Loucy (cell line): Measurements from ENCODE around the gene ARHGEF26.

Experiments
- H2AFZ ChIP-seq: fragments of 200-600 bp; sonication (generic); 2 replicates; pipeline ENCODE4 v1.6.0; 2016; ENCODE audit warnings: antibody characterized with exemption, mild to moderate bottlenecking, low read length, moderate library complexity
- H3F3A ChIP-seq: fragments of 200-600 bp; 2 replicates; pipeline ENCODE4 v1.6.0; 2016; ENCODE audit warnings: antibody characterized with exemption, low read depth, mild to moderate bottlenecking
- H3K27me3 ChIP-seq: fragments of 200-600 bp; sonication (generic); 2 replicates; pipeline ENCODE4 v1.6.1; 2014; ENCODE audit warnings: low read length, mild to moderate bottlenecking; ENCODE audit not compliant: insufficient read depth, poor library complexity, severe bottlenecking
- H3K36me3 ChIP-seq: fragments of 200-600 bp; sonication (generic); 2 replicates; pipeline ENCODE4 v1.6.1; 2016; ENCODE audit warnings: low read length; ENCODE audit not compliant: insufficient read depth
- H3K4me1 ChIP-seq: fragments of 200-600 bp; sonication (generic); 2 replicates; pipeline ENCODE4 v1.5.1; 2014; ENCODE audit warnings: low read length, mild to moderate bottlenecking; ENCODE audit not compliant: insufficient read depth, poor library complexity, severe bottlenecking
- H3K4me2 ChIP-seq: fragments of 200-600 bp; sonication (generic); 2 replicates; pipeline ENCODE4 v1.6.0; 2014; ENCODE audit warnings: antibody characterized with exemption, low read length, low read depth, mild to moderate bottlenecking; ENCODE audit not compliant: poor library complexity, severe bottlenecking
- H3K4me3 ChIP-seq: fragments of 200-600 bp; sonication (generic); 2 replicates; pipeline ENCODE4 v1.5.1; 2014; ENCODE audit warnings: low read length, mild to moderate bottlenecking, mixed read lengths; ENCODE audit not compliant: poor library complexity, severe bottlenecking
- H3K79me2 ChIP-seq: fragments of 200-600 bp; sonication (generic); 2 replicates; pipeline ENCODE4 v1.6.1; 2014; ENCODE audit warnings: low read length; ENCODE audit not compliant: insufficient read depth
- H3K9ac ChIP-seq: fragments of 200-600 bp; sonication (generic); 2 replicates; pipeline ENCODE4 v1.6.0; 2014; ENCODE audit warnings: mild to moderate bottlenecking, low read depth, low read length, moderate library complexity; ENCODE audit not compliant: poor library complexity, severe bottlenecking
- H3K9me2 ChIP-seq: fragments of 200-600 bp; sonication (generic); replicated peaks from 2 replicates; pipeline ENCODE4 v1.6.1; 2016; ENCODE audit warnings: low read depth, low read length, mixed read lengths
- H3K9me3 ChIP-seq: fragments of 200-600 bp; sonication (generic); 2 replicates; pipeline ENCODE4 v1.6.1; 2014; ENCODE audit warnings: mild to moderate bottlenecking, antibody characterized with exemption, low read length, low read depth; ENCODE audit not compliant: insufficient read depth
- H4K20me1 ChIP-seq: fragments of 200-600 bp; sonication (generic); 2 replicates; pipeline ENCODE4 v1.6.0; 2014; ENCODE audit warnings: antibody characterized with exemption, low read length, mild to moderate bottlenecking; ENCODE audit not compliant: insufficient read depth, poor library complexity, severe bottlenecking
- EZH2phosphoT487 ChIP-seq: fragments of 200-600 bp; IDR thresholded peaks from 2 replicates; pipeline ENCODE4 v1.6.1; 2018; ENCODE audit warnings: antibody characterized with exemption, mild to moderate bottlenecking, moderate library complexity, borderline replicate concordance
- TF ChIP-seq, protein P1 (sequence below): fragments of 200-600 bp; sonication (generic); conservative IDR thresholded peaks from 2 replicates; pipeline ENCODE4 v1.5.1; 2014; ENCODE audit warnings: mild to moderate bottlenecking, antibody characterized with exemption, low read length

ARHGEF26 gene

DNA sequence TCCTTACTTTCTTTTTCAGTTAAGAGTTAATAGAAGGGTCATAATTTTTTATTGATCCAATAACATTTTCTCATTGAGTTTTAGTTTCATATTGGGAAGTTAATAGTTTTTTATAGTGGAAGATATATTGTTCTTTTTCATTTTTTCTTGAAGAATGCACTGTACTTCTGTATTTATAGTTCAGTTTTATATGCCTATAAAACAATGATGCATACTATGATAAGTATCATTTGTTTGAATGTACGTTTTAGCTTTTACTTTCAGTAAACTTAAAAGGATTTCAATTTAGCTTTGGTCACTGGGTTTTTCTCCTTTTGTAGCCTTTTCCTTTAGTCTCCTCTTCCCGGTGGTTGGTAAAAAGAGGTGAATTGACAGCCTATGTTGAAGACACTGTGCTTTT lies 104.3 kb downstream of the ARHGEF26 start:
- Histone ChIP-seq H2AFZ (no peak overlapping the region), H3K79me2 (no peaks in the 10 kb centered on the region), H3K9me2 (no peaks in the 10 kb centered on the region), H3K36me3 (no peaks in the 10 kb centered on the region), H3F3A (no peaks in the 10 kb centered on the region), H3K4me2 (no peak overlapping the region), H3K9ac (no peak overlapping the region), H3K4me1 (peaks cover 18% of the 10 kb centered on the region), H4K20me1 (no peaks in the 10 kb centered on the region), H3K4me3 (no peak overlapping the region), H3K27me3 (no peaks in the 10 kb centered on the region), H3K9me3 (no peaks in the 10 kb centered on the region)
- TF ChIP-seq EZH2phosphoT487 = no peak
- TF ChIP-seq, protein P1, sequence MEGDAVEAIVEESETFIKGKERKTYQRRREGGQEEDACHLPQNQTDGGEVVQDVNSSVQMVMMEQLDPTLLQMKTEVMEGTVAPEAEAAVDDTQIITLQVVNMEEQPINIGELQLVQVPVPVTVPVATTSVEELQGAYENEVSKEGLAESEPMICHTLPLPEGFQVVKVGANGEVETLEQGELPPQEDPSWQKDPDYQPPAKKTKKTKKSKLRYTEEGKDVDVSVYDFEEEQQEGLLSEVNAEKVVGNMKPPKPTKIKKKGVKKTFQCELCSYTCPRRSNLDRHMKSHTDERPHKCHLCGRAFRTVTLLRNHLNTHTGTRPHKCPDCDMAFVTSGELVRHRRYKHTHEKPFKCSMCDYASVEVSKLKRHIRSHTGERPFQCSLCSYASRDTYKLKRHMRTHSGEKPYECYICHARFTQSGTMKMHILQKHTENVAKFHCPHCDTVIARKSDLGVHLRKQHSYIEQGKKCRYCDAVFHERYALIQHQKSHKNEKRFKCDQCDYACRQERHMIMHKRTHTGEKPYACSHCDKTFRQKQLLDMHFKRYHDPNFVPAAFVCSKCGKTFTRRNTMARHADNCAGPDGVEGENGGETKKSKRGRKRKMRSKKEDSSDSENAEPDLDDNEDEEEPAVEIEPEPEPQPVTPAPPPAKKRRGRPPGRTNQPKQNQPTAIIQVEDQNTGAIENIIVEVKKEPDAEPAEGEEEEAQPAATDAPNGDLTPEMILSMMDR = no peak

DNA sequence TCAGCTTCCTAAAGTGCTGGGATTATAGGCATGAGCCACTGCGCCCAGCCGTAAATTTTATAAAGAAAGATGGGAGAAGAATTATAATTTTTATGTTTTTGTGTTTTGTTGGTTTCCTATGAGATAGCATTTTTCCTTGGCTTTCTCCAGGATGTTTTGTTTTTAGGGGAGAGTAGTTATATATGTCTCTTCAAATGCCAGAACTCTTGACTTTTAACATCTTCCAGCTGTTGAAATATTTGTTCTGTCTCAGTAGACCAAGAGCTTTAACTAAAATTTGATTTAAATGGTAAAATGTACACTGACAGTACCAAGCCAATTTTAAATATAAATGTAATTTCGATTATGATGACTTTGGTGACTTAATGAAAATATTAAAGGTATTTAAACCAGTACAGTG lies 106.3 kb downstream of the ARHGEF26 start:
- H3K9me2 ChIP-seq = no peaks in the 10 kb centered on the region
- no peak overlapping the region for H3K4me2 ChIP-seq
- H3K79me2 ChIP-seq = no peaks in the 10 kb centered on the region
- H3K36me3 ChIP-seq = no peaks in the 10 kb centered on the region
- no peaks in the 10 kb centered on the region for H4K20me1 ChIP-seq
- no peaks in the 10 kb centered on the region for H3K9me3 ChIP-seq
- no peak overlapping the region for H2AFZ ChIP-seq
- peaks cover 18% of the 10 kb centered on the region for H3K4me1 ChIP-seq
- no peak for TF ChIP-seq EZH2phosphoT487
- TF ChIP-seq, protein P1 = no peak
- H3K27me3 ChIP-seq = no peaks in the 10 kb centered on the region
- no peak overlapping the region for H3K4me3 ChIP-seq
- no peak overlapping the region for H3K9ac ChIP-seq
- no peaks in the 10 kb centered on the region for H3F3A ChIP-seq

DNA sequence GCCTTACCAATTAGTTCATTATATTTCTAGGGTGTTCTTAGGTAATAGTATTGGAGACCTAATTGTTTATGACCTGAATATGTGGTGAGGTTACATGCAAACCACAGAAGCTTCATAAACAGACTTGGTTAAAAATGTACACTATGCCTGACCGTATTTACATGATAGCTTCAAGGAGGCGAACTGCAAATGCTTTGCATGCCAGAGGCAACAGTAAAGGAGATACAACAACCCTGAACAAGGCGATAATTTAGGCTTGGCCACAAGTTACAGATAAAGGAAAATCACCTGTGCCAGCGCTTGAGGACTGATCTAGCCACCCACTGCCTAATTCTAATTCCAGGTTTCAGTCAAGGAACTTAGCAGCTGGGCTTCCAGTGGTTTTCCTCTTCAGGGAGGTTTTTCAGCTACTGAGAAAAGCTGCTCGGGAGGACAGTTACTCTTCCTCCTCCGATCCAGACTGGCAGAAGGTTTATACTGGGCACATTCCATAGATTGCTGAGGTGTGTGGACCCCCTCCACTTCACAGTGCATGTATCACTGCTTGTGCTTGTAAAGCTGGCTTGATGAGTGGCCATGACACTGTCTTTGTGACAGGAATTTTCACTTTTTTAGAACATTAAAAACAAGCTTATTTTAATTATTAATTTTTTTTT lies 107.5 kb downstream of the ARHGEF26 start:
- Histone ChIP-seq H3K9me3 (no peaks in the 10 kb centered on the region), H3K36me3 (no peaks in the 10 kb centered on the region), H3K4me1 (peaks cover 18% of the 10 kb centered on the region), H4K20me1 (no peaks in the 10 kb centered on the region), H3K4me3 (no peak overlapping the region), H3K9ac (no peak overlapping the region), H3K9me2 (no peaks in the 10 kb centered on the region), H3K27me3 (no peaks in the 10 kb centered on the region), H3F3A (no peaks in the 10 kb centered on the region), H3K4me2 (no peak overlapping the region), H2AFZ (no peak overlapping the region), H3K79me2 (no peaks in the 10 kb centered on the region)
- TF ChIP-seq, protein P1 = no peak
- TF ChIP-seq EZH2phosphoT487 = no peak
